22Rv1 (cell line): ENCODE data around the gene CTBP1.

Experiments
- CTCF ChIP-seq: fragments of 450-650 bp; IDR thresholded peaks from 2 replicates; pipeline ENCODE4 v1.5.1; 2017; ENCODE audit warnings: mild to moderate bottlenecking
- ZFX ChIP-seq: fragments of 450-650 bp; IDR thresholded peaks from 2 replicates; pipeline ENCODE4 v1.6.1; 2017; ENCODE audit warnings: antibody characterized with exemption, borderline replicate concordance

- TF ChIP-seq CTCF (no peak), ZFX (no peak)
These were observed 47.5 kb upstream of the CTBP1 start for GRCh38 chr4:1296324-1297022.
